ENCODE measurements around the gene SYNM.

Gene SYNM

DNA sequence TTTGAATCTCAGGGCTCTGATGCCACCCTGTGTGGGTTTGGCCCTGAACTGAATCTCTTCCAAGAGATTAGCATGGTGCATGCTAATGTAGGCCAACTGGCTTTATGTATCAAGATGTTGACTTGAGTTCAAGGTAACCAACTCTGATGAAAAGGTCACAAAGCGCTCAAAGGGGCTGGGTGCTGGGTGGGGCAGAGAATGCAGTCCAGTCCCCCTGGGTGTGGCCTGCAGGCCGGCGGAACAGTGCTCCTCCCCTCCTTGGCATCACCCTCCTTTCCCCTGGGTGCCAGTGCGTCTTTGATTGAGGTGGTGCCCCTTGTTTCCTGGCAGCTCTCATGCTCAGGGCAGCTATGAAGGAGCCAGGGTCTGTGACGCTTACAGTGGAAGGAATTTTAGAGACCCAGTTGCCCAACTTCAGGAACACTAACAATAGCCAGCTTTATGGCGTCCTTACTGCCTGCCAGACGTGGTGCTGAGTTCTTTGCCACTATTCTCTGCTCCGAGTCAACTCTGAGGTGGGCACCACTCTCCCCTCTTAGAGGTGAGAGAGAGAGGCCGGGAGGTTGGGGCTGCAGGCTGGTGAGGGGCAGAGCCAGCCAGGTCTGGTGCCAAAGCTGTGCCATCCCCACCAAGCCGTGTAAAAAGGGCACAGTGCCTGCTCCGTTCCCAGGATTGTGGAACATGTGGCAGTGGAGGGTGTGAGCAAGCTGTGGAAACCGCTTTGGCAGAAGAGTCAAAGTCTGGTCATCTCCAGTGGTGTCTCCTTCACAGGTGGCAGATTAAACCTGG, 9.8 kb downstream of the SYNM start:
- Histone ChIP-seq H3K9me3 (ENCODE audit: control insufficient read depth, low read length) (no peaks in the 10 kb centered on the region), H3K4me1 (ENCODE audit: control insufficient read depth, insufficient read depth, low read length) (peaks cover 9% of the 10 kb centered on the region), H3K36me3 (ENCODE audit: control insufficient read depth, insufficient read depth, low read length) (no peaks in the 10 kb centered on the region), H3K4me3 (ENCODE audit: low read length) (no peak overlapping the region), H3K9ac (ENCODE audit: low read length) (no peak overlapping the region), H3K27me3 (ENCODE audit: control insufficient read depth, insufficient read depth, low read length) (no peaks in the 10 kb centered on the region)

DNA sequence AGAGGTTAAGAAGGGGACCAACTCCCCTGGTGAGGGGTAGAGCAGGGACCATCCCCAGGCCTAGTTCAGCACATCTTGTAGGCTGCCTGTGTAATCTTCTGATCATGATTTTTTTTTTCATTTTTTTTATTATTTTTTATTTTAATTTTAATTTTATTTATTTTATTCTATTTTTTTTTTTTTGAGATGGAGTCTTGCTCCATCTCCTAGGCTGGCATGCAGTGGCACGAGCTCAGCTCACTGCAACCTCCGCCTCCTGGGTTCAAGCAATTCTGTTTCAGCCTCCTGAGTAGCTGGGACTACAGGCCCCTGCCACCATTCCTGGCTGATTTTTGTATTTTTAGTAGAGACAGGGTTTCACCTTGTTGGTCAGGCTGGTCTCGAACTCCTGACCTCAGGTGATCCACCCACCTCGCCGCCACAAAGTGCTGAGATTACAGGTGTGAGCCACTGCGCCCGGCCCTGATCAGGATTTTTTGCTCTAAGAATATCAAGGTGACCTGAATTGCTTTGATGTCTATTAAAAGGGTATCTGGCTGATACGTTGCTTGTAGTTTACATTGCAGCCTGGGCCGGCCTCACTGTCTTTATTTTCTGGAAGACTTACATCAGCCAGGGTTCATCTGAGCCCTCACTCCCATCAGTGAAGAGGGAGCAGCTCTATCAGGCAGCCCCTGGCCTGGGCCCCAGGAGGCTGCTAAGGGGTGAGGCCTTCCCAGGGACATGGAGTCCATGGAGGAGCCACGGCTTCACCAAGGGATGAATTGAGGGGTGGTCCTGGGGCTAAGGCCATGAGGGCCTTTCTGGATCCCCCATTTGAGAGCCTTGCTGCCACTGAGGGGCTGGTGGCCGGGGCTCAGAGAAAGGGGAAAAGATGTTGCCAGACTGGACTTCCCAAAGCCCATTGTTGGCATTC, 10.7 kb downstream of the SYNM start:
- no peaks in the 10 kb centered on the region for H3K27me3 ChIP-seq (ENCODE audit: control insufficient read depth, insufficient read depth, low read length)
- H3K4me1 ChIP-seq (ENCODE audit: control insufficient read depth, insufficient read depth, low read length), result peaks cover 9% of the 10 kb centered on the region
- no peak overlapping the region for H3K4me3 ChIP-seq (ENCODE audit: low read length)
- H3K9ac ChIP-seq (ENCODE audit: low read length), result no peak overlapping the region
- no peaks in the 10 kb centered on the region for H3K9me3 ChIP-seq (ENCODE audit: control insufficient read depth, low read length)
- no peaks in the 10 kb centered on the region for H3K36me3 ChIP-seq (ENCODE audit: control insufficient read depth, insufficient read depth, low read length)

DNA sequence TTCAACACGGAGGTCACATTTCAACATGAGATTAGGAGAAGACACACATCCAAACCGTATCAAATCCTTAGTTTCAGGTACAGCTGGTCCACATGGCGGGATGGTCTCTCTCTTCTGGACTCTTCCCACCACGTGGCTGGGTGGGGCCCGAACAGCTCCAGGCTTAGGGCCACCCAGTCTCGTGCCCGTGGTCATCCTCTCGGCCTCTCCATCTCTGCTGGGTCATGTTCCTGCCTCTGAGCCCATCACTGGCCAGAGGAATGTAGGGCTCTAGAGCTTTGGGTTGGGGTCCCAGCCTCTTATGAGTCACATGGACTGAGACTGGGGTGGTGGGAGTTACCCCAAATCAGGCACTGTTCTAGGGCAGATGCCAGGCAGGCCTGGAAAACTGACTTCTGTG, 12.2 kb downstream of the SYNM start:
- H3K9ac ChIP-seq (ENCODE audit: low read length), result no peak overlapping the region
- H3K4me1 ChIP-seq (ENCODE audit: control insufficient read depth, insufficient read depth, low read length), result peaks cover 9% of the 10 kb centered on the region
- no peak overlapping the region for H3K4me3 ChIP-seq (ENCODE audit: low read length)
- H3K36me3 ChIP-seq (ENCODE audit: control insufficient read depth, insufficient read depth, low read length), result no peaks in the 10 kb centered on the region
- H3K9me3 ChIP-seq (ENCODE audit: control insufficient read depth, low read length), result no peaks in the 10 kb centered on the region
- H3K27me3 ChIP-seq (ENCODE audit: control insufficient read depth, insufficient read depth, low read length), result no peaks in the 10 kb centered on the region

DNA sequence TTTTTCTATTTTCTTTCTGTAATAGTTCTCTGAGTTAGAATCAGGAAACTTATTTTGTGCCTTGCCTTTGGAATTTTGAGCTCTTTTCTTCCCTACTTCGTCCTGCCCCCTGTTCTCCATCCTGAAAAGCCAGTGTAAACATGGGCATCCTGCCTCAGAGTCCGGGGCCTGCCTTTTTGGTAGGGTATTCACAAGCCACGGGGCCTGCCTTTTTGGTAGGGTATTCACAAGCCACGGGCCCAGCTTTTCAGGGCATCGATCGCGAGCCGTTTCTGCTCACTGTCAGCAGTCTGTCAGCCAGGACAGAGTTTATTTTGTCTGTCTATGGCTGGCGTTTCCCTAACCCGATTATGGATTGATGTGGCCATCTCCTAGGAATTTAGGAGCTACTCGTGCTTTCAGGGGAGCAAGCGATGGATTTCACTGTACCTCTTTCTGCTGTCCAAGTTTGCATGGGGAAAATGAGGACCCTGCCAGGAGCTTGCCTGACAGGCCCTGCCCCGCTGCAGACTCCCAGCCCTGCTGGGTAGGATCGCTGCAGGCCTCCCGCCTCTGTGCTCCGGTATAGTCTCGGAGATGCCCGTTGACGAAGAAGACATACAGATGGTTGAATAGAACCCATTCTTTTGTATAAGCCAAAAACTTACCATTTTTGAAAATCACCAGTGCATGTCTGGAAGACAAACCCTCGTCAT, 12.8 kb downstream of the SYNM start:
- Histone ChIP-seq H3K27me3 (ENCODE audit: control insufficient read depth, insufficient read depth, low read length) (no peaks in the 10 kb centered on the region), H3K36me3 (ENCODE audit: control insufficient read depth, insufficient read depth, low read length) (no peaks in the 10 kb centered on the region), H3K4me1 (ENCODE audit: control insufficient read depth, insufficient read depth, low read length) (peaks cover 9% of the 10 kb centered on the region), H3K9me3 (ENCODE audit: control insufficient read depth, low read length) (no peaks in the 10 kb centered on the region), H3K9ac (ENCODE audit: low read length) (no peak overlapping the region), H3K4me3 (ENCODE audit: low read length) (no peak overlapping the region)

DNA sequence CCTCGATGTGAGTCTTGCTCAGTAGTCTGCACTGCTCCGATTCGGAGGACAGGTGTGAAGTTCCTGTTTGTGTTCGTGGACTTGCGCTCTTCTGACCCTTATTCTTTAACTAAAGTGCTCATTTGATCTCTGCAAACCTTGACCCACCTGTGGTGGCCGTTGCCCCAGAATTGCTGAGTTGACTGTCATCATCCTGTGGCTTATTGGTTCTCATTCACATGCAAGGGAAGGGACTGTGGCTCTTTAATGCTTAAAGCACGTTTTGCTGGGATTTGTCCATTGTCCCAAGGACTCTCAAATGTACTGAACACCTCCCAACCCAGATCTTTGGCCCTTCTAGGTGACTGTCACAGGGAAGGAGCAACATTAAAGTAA, 13.4 kb downstream of the SYNM start:
- H3K4me1 ChIP-seq (ENCODE audit: control insufficient read depth, insufficient read depth, low read length), result peaks cover 12% of the 10 kb centered on the region
- no peak overlapping the region for H3K4me3 ChIP-seq (ENCODE audit: low read length)
- H3K9me3 ChIP-seq (ENCODE audit: control insufficient read depth, low read length), result no peaks in the 10 kb centered on the region
- no peak overlapping the region for H3K9ac ChIP-seq (ENCODE audit: low read length)
- no peaks in the 10 kb centered on the region for H3K36me3 ChIP-seq (ENCODE audit: control insufficient read depth, insufficient read depth, low read length)
- H3K27me3 ChIP-seq (ENCODE audit: control insufficient read depth, insufficient read depth, low read length), result no peaks in the 10 kb centered on the region

DNA sequence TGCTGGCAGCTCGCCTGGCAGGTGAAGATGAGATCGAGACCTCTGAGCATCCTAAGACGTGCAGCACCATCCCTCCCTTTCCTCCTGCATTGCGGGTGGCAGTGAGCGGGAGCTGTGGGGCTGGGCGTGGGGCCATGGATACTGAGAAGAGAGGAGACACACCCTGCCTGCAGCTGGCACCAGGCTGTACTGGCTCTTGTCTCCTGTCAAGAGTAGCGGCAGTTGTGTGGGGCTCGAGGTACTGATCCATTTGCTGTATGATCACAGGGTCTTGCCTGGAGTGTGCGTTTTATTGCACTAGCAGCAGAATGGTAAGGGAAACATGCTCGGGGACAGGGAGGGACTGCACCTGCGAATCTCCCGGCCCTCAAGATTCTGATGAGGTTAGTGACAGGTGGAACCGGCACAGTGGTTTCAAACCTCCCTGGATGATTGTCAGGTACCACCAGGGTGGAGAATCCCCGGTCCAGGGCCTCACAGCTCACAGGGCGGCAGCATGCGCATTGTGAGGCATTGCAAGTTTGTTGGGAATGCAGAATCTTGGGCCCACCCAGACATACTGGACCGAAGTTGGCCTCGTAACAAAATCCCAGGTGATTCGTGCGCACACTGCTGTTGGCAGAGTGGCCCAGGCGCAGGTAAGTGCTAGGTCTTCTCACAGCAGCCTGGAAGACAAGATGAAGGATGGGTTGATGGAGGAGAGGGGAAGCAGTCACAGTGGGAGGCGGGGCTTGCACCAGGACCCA, 14.1 kb downstream of the SYNM start:
- H3K9me3 ChIP-seq (ENCODE audit: control insufficient read depth, low read length), result no peaks in the 10 kb centered on the region
- no peak overlapping the region for H3K9ac ChIP-seq (ENCODE audit: low read length)
- no peaks in the 10 kb centered on the region for H3K36me3 ChIP-seq (ENCODE audit: control insufficient read depth, insufficient read depth, low read length)
- H3K4me1 ChIP-seq (ENCODE audit: control insufficient read depth, insufficient read depth, low read length), result peaks cover 19% of the 10 kb centered on the region
- H3K4me3 ChIP-seq (ENCODE audit: low read length), result no peak overlapping the region
- no peaks in the 10 kb centered on the region for H3K27me3 ChIP-seq (ENCODE audit: control insufficient read depth, insufficient read depth, low read length)

DNA sequence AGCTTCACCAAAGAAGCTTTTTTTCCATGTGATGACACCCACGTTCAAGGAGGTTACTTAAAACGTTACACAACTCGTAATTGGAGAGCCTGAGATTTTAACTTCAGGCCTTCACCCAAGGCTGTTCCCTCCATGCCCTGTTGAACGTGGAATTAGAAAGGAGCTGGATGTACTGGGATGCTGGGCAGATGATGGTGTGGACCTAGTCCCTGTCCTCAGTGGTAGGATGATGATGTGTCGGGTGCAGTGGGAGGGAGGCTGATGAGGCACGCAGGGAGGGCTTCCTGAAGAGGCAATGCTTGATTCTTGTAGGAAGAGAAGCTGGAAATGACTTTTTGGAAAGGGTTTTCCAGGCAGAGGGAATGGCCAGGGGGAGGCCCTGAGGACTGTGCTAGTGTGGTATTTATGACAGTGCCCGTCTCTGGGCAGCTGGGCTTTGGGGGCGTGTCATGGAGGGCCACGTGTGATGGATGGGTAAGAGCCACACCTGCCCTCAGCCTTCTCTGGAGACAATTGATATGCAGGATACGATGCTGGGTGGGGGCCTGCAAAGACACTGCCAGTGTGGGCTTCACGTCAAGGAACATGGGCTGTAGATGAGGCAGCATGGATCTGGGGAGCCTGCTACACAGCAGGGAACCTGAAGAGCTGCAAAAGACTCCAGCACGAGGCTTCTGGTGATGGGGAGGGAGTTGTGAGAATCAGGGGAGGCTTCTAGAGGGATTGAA, 15.3 kb downstream of the SYNM start:
- H3K4me3 ChIP-seq (ENCODE audit: low read length), result no peak overlapping the region
- peaks cover 15% of the 10 kb centered on the region for H3K4me1 ChIP-seq (ENCODE audit: control insufficient read depth, insufficient read depth, low read length)
- no peak overlapping the region for H3K9ac ChIP-seq (ENCODE audit: low read length)
- H3K27me3 ChIP-seq (ENCODE audit: control insufficient read depth, insufficient read depth, low read length), result no peaks in the 10 kb centered on the region
- no peaks in the 10 kb centered on the region for H3K36me3 ChIP-seq (ENCODE audit: control insufficient read depth, insufficient read depth, low read length)
- no peaks in the 10 kb centered on the region for H3K9me3 ChIP-seq (ENCODE audit: control insufficient read depth, low read length)

DNA sequence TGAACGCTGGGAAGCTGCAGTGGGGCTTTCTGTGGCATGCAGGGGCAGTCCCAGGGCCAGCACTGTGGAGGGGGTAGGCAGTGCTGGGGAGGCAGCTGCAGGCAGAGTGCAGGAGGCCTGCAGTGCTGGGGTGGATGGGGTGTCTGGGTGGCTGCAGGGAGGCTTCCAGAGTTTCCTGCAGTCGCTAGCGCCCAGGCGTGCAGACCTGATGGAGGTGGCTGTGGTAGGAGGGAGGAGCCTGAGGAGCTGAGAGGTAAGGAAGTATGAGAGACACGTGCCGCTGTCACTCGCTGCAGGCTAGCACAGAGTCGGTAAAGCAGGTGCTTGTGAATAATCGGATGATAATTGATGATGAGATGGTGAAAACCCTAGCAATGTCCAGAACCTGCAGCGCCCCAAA, 16.3 kb downstream of the SYNM start:
- Histone ChIP-seq H3K36me3 (ENCODE audit: control insufficient read depth, insufficient read depth, low read length) (no peaks in the 10 kb centered on the region), H3K9ac (ENCODE audit: low read length) (no peak overlapping the region), H3K4me3 (ENCODE audit: low read length) (no peak overlapping the region), H3K27me3 (ENCODE audit: control insufficient read depth, insufficient read depth, low read length) (no peaks in the 10 kb centered on the region), H3K9me3 (ENCODE audit: control insufficient read depth, low read length) (no peaks in the 10 kb centered on the region), H3K4me1 (ENCODE audit: control insufficient read depth, insufficient read depth, low read length) (peaks cover 15% of the 10 kb centered on the region)

DNA sequence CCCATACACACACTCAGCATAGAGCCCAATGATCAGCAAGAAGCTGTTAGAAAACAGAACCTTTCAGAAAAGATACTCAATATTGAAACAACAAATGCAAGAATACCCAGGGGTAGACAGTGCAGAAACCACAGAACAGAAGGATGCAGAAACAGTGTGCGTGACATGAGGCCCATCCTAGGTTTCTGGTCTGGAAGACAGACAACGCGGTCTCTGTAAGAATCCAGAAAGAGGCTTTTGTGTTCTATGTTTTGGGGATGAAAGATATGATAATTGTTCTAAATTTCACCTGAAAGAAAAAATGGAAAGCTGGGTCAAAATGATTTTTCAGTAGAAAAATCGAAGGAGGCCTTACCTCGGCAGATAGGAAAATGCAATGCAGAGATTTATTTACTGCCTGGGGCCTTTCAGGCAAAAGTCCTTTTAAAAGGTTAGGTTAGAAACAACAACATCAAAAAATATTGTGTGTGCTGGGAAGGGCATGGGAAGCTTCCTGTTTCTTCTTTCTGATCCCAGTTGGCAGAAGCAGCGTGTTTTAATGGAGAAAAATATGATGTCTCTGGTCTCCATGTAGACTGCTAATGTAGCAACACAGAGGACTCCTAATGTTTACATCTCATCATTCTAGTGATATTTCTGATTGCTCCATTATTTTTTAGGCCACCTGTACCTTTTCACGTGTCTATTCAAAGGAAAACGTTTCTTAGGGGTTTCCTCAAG, 17.0 kb downstream of the SYNM start:
- H3K4me3 ChIP-seq (ENCODE audit: low read length), result no peak overlapping the region
- H3K36me3 ChIP-seq (ENCODE audit: control insufficient read depth, insufficient read depth, low read length), result no peaks in the 10 kb centered on the region
- peaks cover 15% of the 10 kb centered on the region for H3K4me1 ChIP-seq (ENCODE audit: control insufficient read depth, insufficient read depth, low read length)
- H3K27me3 ChIP-seq (ENCODE audit: control insufficient read depth, insufficient read depth, low read length), result no peaks in the 10 kb centered on the region
- H3K9ac ChIP-seq (ENCODE audit: low read length), result no peak overlapping the region
- H3K9me3 ChIP-seq (ENCODE audit: control insufficient read depth, low read length), result no peaks in the 10 kb centered on the region

DNA sequence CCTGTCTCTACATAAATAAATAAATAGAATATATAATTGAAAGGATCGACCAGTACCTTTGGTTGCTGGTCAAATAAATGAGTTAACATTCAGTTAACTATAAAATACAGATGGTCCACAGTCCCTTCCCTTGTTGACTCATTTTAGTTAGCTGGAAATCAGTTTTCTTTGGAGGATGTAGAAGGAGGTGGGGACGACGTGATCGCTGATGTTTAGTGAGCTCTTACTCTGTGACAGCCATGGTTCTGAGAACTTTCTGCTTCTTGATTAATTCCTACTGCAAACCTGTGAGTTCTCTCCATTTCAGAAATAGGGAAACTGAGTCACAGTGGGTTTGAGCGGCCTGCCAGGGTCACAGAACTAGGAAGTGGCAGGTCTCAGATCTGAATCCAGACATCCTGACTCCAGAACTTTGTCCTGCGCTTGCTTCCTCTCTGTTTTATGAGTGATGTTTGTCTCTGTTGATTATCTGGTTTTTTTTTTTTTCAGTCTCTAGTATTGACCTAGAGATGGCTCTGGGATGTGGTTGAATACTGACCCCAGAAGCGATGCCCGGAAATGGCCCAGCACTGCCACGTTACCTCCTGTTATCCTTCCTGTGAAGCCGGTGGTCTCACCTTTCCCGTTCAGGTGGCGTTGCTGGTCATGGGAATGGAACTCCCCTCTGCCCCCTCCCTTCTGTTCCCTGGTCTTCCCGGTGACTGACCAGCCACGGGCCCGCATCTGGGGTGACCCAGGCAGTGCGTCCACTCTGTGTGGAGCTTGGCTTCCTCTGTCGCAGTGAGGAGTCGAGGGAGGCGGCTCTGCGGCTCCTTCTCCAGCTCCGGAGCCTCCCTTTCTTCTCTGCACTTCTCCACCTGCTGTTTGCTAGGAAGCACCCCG, 18.2 kb downstream of the SYNM start:
- Histone ChIP-seq H3K4me3 (ENCODE audit: low read length) (no peak overlapping the region), H3K9me3 (ENCODE audit: control insufficient read depth, low read length) (no peaks in the 10 kb centered on the region), H3K4me1 (ENCODE audit: control insufficient read depth, insufficient read depth, low read length) (peaks cover 15% of the 10 kb centered on the region), H3K36me3 (ENCODE audit: control insufficient read depth, insufficient read depth, low read length) (no peaks in the 10 kb centered on the region), H3K27me3 (ENCODE audit: control insufficient read depth, insufficient read depth, low read length) (no peaks in the 10 kb centered on the region), H3K9ac (ENCODE audit: low read length) (no peak overlapping the region)

All from mucosa of stomach (tissue), 1 donor.